Left colon (tissue), 2 donors: ENCODE measurements around the gene PHC1. TPM values are rescaled to one million over a fixed set of nuclear protein-coding genes. Genes with fewer than 3 reads are reported as not detected.
A peak's percentile ranks its signal among the peaks of the same experiment; 100 is the strongest.

Experiments used
- ATAC-seq: fragments of 200-7000 bp; cut with Tn5 transposase; one replicate; pipeline ENCODE4 v1.9.1; 2020; ENCODE audit warnings: mild to moderate bottlenecking, moderate library complexity
- DNase-seq, 2 donors: peaks; one replicate each; pipeline ENCODE4 v3.0.0-alpha.2; 2020
- intact Hi-C, 2 donors: fragments of 100-400 bp; cut with DNase I in 1 of 2; cut with micrococcal nuclease in 1 of 2; formaldehyde crosslinking; loops; one replicate each; pipeline versions ENCODE4 v1.11.2 to v1.14.0; 2022; cut with DNase I, micrococcal nuclease
- total RNA-seq, 2 donors: library from RNA; stranded (reverse); fragmentation: NEBNext Ultra II Directional; extraction: Animal tissue kit (Norgen Biotek cat#: 25700); gene quantifications; one replicate each; pipeline ENCODE4 v1.2.1, GENCODE V29; 2021
- donor health status: DM: no; HTN: no; CAD: no.
- donor health status: DM: yes; HTN: yes; CAD: no.

The PHC1 gene
- total RNA-seq, 2 donors from 2014 or later = 5.2 to 8.5 TPM

DNA sequence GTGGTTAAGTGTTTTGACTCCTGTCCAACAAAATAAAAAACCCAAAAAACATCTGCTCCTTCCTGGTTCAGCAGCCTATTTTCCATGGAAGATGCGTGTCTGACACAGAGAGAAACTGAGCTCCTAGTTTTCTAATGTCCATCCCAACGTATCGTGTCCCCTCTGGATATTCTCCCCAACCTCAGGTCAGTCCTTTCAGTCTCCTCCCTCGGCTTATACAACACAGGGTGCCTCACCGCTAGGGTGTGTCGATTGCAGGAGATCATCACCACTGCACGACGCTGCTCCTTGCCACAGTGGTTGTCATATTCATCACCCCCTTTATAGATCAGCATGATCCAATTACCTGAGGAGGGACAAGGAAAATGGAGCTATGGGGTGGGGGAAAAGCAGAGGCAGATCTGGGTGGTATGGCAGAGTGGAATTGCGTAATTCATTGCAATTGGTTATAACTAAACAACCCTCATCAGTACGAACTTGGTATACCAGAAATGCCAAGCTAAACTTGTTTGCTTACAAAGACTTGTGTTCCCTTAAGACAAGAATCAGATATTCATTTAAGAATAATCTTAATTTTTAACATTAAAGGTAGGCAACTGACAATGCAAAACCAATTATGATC, 29.4 kb downstream of the PHC1 start:
- intact Hi-C loops = no loop called here
- ATAC-seq = no peak
- no peak for DNase-seq

DNA sequence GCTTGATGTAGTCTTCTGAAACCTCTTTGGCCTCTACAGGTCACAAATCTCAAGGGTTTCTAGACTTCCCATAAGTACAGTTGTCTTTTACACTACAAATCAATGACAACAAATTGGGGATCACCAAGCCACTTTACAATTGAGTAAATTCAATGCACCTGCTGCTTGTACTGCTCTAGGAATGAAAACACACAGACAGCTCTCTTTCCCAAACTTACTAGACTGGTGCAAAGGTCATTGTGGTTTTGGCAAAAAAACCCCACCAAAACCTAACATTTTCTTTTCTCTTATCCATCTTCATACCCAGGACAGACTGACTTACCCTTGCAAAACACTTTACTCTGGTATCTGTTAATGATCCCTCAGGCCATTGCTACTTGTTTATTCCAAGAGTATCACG, 32.4 kb downstream of the PHC1 start:
- no peak for ATAC-seq
- intact Hi-C loops = no loop called here
- no peak for DNase-seq

DNA sequence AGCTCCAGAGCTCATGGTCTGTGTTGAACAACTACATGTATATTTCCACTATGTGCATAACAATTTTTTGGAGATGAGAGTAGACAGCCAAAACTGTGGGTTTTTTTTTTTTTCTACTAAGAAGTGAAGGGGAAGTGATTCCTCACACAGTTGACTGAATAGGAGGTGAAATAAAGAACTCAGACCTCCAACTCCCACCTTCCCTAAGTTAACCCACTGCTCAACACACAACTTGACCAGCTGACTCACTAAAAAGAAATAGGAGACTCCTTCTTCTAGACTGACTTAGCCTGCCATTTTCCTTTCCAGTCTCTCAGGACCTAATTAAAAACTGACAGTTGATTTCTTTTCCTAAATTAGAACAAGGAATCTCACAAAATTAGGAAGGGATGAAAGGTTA, 33.4 kb downstream of the PHC1 start:
- intact Hi-C loops = no loop called here
- no peak for ATAC-seq
- no peak for DNase-seq

DNA sequence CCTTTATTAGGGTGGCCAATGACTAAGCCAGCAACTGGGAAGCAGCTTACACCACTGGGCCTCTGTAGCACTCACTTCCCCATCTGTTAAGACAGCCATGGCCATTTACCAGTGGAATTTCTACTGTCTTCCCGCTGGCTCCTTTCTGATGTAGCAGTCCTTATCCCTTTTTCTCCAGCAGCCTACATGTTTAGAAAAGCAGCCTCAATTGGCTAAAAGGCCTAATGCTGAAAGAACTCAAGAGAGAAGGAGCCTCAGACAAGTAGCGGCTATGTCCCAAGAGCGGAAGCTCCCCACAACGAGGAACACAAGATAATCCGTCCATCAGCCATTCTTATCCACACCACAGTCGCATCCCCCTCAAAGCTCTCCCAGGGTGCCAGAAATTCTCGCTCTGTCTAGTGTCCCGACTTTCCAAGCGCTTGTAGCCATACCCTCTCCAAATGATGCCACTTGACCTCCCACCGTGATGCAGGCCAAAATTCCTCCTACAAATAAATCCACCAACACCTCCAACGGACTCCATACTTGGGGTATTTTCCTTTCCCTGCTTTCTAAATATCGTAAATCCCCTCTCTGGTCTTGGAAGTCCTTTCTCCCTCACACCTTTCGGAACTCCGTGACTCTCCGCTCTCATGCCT, 34.5 kb downstream of the PHC1 start:
- no peak for ATAC-seq
- peak in 1 of 2 donors; percentile 19 for DNase-seq
- intact Hi-C loops = no loop called here

DNA sequence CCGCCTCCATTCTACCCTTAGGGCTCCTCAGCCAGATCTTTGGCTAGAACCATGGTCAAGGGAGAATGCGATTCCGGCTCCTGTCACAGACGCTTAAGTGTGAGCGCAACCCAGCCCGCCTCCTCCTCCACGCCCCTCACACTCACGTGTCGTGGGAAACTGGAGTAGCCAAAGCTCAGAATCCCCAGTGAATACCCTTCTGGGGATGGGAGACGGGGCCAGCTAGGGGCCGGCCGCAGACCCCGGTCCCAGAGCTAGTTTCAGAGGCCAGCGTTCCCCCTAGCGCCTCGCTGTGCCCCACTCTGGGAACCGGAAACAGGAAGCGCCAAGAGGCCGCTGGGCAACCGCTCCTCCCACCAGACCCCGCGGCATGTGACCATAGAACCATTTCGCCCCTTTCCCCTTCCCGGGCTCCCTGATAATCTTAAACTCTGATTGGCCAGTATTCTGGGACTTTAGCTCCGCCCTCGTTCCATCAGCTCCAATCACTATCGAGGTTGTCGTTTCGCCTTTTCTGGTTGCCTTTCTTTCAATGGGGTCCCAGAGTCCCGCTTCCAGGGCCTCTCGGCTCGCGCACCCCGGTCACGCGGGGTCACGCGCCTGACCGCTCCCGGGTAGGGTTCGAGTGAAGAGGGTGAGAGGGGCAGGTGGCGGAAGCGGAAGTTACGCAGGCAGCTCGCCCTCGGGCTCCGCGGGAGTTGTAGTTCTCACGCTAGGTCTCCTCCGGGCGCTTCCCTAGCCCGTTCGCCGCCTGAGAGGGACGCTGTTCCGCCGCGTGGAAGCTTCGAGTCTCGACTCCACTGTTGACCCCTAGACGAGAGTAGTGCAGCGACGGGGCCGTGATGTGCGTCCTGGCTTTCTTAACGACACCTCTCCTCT, 35.3 kb downstream of the PHC1 start, which contains the start of gene M6PR:
TSS of gene M6PR (minus strand) at position 304 of the 879 bp plus-strand sequence. CDS start 3,241 bp downstream, outside the sequence.
- ATAC-seq = peak; percentile 92
- DNase-seq = peak; percentile 95
- intact Hi-C loops = loop anchor here in 1 of 2 donors (5.0 kb wide), 1 partner anchor 88 kb away; no protein-coding TSS in a partner anchor

DNA sequence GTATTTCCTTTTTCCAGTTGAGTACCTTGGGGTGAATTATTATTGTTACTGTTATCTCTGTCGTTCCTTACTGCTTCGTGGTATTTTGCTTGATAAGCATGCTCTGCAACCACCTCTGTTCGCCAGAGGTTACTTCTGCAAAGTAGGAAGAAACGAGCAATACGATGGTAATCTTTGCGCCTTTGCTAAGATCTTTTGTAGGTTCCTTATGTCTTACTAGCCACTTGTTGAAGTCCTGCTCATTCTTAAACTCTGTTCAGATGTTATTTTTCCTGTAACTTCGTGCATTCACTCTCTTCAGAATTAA, 35.9 kb downstream of the PHC1 start:
- DNase-seq (no peak), ATAC-seq (peak; percentile 9)
- intact Hi-C loops = loop anchor here in 1 of 2 donors (5.0 kb wide), 1 partner anchor 87 kb away; no protein-coding TSS in a partner anchor

DNA sequence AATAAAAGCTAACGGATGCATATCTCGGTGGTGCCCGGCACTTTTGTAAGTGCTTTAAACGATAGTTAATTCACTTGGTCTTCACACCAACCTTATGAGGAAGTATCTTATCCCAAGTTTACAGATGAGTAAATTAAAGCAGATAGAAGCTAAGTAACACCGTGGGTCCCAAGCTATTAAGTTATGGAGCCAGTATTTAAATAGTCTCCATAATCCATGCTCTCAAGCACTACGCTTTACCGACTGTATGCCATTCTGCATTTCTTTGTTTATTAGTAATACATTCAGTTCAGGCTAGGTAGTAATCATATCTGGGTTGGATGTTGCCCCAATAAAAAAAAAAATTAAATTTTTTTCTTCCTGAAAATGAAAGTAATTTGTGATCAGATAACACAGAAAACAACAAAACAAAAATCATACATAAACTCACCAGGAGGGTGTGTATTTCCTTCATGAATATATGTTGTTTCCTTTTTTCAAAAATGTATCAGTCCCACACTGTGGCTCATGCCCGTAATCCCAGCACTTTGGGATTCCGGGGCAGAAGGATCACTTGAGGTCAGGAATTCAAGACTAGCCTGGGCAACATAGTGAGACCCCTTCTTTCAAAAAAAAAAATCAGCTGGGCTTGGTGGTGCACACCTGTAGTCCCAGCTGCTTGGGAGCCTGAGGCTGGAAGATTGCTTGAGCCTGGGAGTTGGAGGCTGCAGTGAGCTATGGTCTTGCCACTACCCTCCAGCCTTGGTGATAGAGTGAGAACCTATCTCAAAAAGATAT, 36.6 kb downstream of the PHC1 start:
- no peak for DNase-seq
- intact Hi-C loops = loop anchor here in 1 of 2 donors (5.0 kb wide), 1 partner anchor 86 kb away; no protein-coding TSS in a partner anchor
- ATAC-seq = no peak

DNA sequence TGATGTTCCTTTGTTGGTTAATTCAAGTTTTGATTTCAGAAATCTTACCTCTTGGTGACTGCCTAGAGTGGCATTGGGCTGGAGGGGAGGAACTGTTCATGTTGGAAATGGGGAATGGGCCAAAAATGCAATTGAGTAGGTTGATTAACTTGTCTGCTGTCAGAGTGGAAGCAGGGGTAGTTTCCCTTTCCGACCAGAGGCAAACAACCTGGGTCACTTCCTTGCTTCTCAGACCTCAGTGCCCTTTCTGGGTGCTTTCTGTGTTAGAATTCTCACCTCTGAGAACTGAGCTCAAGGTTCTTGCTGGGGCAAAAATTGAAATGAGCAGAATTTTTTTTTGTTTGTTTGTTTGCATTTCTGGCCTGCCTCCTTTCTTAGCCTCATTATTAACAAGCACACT, 37.4 kb downstream of the PHC1 start:
- intact Hi-C loops = loop anchor here in 1 of 2 donors (5.0 kb wide), 1 partner anchor 86 kb away; no protein-coding TSS in a partner anchor
- ATAC-seq (no peak), DNase-seq (no peak)

DNA sequence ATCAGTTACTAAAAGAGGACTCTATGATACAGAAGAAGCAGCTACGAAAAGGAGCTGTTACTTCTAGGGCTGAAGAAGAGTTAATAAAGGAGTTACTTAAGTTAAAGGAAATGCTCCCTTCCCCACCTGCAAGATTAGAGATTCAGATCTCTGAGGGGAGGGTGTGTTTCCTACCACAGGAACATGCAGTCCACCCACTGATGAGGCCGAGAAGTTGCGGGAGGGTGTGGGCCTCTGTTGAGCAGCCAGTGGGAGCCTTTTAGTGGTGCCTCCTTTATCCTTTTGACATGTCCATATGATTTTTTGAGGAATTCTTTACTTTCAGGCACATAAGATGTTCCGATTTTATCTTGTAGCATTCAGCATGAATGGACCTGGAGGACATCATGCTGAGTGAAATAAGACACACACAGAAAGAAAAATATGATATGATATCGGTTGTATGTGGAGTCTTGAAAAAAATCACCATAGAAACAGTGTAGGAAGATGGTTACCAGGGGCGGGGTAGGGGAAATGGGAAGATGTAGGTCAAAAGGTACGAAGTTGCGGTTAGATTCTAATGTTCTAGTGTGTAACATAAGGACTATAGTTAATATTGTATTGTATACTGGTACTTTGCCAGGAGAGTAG, 39.6 kb downstream of the PHC1 start:
- ATAC-seq (no peak), DNase-seq (no peak)
- intact Hi-C loops = loop anchor here in 1 of 2 donors (5.0 kb wide), 1 partner anchor 83 kb away; no protein-coding TSS in a partner anchor

DNA sequence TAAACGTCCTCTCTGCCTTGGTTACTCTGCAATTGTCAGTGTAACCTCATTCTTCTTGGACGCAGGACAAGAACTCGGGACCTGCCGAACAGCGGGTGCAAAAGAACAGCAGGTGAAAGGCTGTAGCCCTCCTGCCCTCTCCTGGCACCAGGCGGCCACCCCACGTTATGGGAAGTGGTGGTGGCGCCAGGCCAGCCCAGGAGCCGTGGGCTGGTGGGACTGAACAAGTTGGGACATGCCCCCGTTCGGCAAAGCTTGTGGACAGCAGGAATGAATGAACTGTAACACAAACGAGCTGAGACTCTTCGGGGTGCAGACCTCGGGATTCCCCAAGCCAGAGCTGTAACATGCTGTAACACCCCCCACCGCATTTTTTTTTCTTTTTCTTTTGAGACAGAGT, 41.8 kb downstream of the PHC1 start:
- no peak for DNase-seq
- intact Hi-C loops = no loop called here
- ATAC-seq = no peak

DNA sequence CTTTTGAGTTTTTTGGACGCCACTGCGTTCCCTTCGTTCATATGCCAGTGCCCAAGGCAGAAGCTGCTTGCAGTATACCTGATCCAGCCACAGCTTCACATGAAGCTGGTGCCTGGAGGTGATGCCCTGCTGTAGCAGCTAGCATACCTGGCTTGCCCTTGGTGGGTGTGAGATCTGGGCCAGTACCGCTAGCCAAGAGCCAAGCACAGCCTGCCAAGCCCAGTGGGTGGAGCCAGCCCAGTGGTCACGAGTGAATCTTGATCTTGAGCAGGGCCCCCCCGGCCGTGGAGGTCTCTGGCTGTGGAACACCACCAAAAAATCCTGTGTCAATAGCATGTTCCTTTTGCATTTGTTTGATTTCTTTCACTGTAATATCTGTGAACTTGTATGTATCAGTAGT, 42.5 kb downstream of the PHC1 start:
- intact Hi-C loops = no loop called here
- DNase-seq (no peak), ATAC-seq (no peak)

DNA sequence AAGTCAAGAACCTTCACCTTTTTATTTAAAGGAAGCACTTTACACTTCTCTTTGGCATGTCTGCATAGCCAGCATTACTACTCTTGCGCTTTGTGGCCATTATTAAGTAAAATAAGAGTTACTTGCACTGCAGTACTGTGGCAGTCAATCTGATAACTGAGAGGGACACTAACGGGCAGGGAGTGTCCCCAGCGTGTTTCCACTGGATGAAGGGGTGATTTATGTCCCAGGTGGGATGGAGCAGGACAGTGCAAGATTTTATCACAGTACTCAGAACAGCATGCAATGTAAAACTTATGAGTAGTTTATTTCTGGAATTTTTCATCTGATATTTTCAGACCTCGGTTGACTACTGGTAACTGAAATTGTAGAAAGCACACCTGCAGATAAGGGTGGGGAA, 43.3 kb downstream of the PHC1 start:
- DNase-seq (no peak), ATAC-seq (no peak)
- intact Hi-C loops = no loop called here

DNA sequence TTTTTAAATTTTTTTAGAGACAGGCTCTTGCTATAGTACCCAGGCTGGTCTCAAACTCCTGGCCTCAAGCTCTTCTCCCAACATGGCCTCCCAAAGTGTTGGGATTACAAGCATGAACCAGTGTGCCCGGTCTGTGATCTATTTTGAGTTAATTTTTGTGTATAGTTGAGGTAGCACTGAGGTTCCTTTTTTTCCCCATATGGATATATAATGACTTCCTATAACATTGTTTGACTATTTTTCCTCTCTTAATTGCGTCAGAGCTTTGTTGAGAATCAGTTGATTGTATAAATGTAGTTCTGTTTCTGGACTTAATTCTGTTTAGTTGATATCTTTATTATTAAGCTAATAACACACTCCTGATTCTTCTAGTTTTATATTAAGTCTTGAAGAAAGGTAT, 43.8 kb downstream of the PHC1 start:
- ATAC-seq (no peak), DNase-seq (no peak)
- intact Hi-C loops = no loop called here

DNA sequence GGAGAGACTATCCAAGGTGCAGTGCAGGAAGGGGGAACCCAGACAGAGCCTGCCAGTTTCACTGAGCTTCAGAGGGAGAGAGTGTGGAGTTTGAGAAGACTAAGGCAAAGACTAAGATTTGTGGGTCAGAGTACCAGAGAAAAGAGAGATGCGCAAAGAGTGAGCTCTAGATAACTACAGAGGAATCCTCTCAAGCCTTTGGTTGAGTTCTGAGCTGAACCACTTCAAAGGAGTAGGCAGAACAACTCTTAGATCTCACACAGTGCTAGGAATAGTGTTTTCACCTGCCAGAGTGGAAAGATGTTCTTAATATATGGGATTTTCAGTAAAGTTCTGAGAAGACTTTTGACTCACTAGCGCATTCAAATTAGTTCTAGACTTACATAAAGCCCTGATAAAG, 45.9 kb downstream of the PHC1 start:
- DNase-seq (no peak), ATAC-seq (no peak)
- intact Hi-C loops = no loop called here

DNA sequence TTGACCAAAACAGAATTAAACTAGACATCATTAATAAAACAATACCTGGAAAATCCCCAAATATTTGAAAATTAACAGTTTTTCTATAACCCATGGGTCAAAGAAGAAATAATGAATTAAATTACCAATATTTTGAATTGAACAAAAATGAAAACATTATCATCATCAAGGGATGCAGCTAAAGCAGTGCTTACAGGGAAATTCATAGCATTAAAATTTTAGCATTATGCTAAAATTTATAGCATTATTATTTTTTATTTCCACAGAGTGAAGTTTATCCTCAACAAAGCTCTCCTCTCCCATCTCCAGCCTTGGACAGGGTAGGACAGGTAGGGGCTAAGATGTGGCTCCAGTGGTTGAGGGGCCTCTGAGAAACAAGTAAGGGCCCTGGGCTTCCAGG, 54.5 kb downstream of the PHC1 start:
- DNase-seq (no peak), ATAC-seq (no peak)
- intact Hi-C loops = no loop called here

DNA sequence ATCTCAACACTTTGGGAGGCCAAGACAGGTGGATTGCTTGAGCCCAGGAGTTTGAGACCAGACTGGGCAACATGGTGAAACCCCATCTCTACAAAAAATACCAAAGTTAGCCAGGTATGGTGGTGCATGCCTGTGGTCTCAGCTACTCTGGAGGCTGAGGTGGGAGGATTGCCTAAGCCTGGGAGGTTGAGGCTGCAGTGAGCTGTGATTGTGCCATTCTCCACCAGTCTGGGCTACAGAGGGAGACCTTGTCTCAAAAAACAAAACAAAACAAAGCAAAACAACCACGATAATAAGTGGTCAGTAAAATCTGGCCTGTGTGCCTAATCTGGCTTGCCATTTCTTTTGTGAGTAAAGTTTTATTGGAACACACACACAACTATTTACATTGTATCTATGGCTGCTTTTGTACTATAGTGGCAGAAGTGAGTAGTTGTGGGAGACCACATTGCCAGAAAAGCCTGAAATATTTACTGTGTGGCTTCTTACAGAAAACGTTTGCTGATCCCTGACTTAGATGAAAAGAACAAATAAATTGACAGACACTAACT, 55.6 kb downstream of the PHC1 start:
- intact Hi-C loops = no loop called here
- ATAC-seq (no peak), DNase-seq (no peak)

DNA sequence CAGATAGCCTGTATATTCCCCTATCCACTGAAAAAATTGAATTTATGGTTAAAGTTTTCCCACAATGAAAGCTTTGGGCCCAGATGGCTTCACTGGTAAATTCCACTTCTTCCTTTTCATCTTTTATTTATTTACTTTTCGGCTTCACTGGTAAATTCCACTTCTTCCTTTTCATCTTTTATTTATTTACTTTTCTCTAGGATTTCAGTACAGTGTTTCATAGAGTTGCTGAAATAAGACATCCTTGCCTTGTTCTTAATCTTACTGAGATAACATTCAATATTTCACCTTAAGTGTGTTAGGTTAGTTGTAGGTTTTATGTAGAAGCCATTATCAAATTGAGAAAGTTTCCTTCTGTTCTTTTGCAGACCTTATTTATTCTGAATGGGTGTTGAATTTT, 56.1 kb downstream of the PHC1 start:
- no peak for ATAC-seq
- DNase-seq = no peak

DNA sequence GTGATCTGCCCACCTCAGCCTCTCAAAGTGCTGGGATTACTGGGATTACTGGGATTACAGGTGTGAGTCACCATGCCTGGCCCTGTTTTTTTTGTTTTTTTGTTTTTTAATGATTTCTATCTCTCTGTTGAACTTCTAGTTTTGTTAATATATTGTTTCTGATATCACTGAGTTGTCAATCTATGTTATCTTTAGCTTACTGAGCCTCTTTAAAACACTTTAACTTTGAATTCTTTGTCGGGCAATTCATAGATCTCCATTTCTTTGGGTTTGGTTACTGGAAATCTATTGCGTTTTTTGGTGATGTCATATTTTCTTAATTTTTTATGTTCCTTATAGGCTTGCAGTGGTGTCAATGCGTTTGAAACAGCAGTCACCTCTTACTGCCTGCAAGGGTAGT, 65.8 kb downstream of the PHC1 start:
- DNase-seq = no peak

More for the DNA sequence above, 56.1 kb downstream of the PHC1 start:
- intact Hi-C loops = no loop called here

More for the DNA sequence above, 65.8 kb downstream of the PHC1 start:
- no peak for ATAC-seq
- intact Hi-C loops = no loop called here
